GM12891 (cell line): Measurements from ENCODE around the gene SAMHD1.
A peak's percentile ranks its signal among the peaks of the same experiment; 100 is the strongest.
"Not testable (repeated sequence)": the region's sequence is repeated elsewhere in the genome, so short reads cannot be mapped to it uniquely, and the experiment has no call there.

Experiments
- DNase-seq: peaks from one replicate; pipeline ENCODE4 v3.0.0; 2011; ENCODE audit warnings: low spot score; ENCODE audit not compliant: insufficient read length
- FAIRE-seq: peaks from 2 replicates; lab custom pipeline; 2011; peaks lifted over from hg19 to GRCh38; lab: Jason Lieb, UNC
- PAX5 ChIP-seq: IDR thresholded peaks from 2 replicates; pipeline ENCODE4 v1.6.1; 2011; ENCODE audit warnings: low read length, moderate library complexity, mild to moderate bottlenecking; ENCODE audit not compliant: insufficient read depth, severe bottlenecking
- POLR2A ChIP-seq: IDR thresholded peaks from 2 replicates; pipeline ENCODE4 v1.6.1; 2011; ENCODE audit warnings: low read depth, low read length, control low read depth
- POLR2AphosphoS5 ChIP-seq: IDR thresholded peaks from 2 replicates; pipeline ENCODE4 v1.6.1; 2011; ENCODE audit warnings: low read depth, low read length, control low read depth
- POU2F2 ChIP-seq: IDR thresholded peaks from 2 replicates; pipeline ENCODE4 v1.6.1; 2011; ENCODE audit warnings: low read depth, mild to moderate bottlenecking, control low read depth, low read length, moderate library complexity
- SPI1 ChIP-seq: IDR thresholded peaks from 2 replicates; pipeline ENCODE4 v1.6.1; 2011; ENCODE audit warnings: low read depth, low read length, control low read depth
- TAF1 ChIP-seq: IDR thresholded peaks from 2 replicates; pipeline ENCODE4 v1.6.1; 2011; ENCODE audit warnings: low read depth, low read length, control low read depth

SAMHD1 gene

DNA sequence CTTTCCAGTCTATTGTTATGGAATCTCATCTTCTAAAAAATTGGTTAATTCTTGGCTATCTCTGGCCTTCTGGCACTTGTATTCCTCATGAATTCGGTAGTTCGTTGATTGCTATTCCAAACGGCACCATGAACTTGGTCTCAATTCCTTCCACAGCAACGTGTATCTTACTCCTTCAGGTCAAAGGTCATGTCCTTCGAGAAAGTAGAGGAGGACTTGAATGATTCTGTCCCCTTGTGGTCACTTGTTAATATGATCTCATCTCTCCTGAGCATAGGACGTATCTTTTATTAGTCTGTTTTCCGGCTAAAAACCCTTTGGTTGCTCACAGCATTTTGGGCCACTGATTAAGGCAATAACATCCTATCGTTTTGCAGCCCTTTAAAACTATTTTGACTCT is 66.2 kb downstream of the SAMHD1 start:
- FAIRE-seq (no peak), DNase-seq (no peak)
- TF ChIP-seq POLR2A (no peak), SPI1 (no peak), POU2F2 (no peak), POLR2AphosphoS5 (no peak), PAX5 (no peak)

DNA sequence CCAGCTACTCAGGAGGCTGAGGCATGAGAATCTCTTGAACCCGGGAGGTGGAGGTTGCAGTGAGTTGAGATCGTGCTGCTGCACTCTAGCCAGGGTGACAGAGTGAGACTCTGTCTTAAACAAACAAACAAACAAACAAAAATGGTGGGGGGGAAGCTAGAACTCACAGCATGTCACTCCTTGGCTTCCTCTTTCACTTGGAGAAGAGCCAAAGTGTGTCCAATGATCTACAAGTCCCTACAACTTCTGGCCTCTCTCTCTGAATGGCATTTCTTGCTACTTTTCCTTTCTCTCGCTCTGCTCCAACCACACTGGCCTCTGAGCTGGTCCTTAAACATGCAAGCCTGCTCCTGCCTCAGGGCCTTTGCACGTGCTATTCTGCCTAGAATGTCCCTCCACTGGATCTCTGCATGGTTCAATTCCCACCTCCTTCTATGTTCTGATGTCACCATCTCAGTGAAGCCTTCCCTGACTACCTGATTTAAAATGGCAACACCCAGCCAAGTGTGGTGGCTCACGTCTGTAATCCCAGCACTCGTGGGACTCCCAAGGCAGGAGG is 67.5 kb downstream of the SAMHD1 start:
- DNase-seq (no peak), FAIRE-seq (no peak)
- no peak for TF ChIP-seq PAX5
- TF ChIP-seq POLR2A: no peak
- peak; percentile 57; the same call in 1 of the 2 replicates for TF ChIP-seq SPI1
- no peak for TF ChIP-seq TAF1

DNA sequence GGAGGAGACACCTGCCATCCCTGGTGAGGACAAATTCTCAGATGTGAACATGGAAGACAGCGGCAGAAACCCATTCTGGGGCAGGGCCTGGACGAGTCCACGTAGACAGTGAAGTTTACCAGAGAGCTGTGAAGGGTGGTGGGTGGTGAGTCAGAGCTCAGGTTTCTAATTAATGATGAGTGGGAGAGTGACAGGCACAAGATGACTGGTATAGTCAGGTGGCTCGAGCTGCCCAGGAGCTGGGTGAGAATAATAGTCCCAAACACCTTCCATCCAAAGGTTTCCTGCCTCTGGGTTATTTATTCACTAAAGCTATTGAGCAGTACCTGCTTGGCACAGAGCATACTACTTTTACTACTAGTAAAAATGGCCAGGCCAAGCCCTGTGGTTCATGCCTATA is 69.6 kb downstream of the SAMHD1 start:
- no peak for TF ChIP-seq POLR2AphosphoS5
- no peak for TF ChIP-seq POLR2A
- no peak for TF ChIP-seq PAX5
- no peak for TF ChIP-seq POU2F2
- no peak for TF ChIP-seq SPI1
- TF ChIP-seq TAF1: no peak
- FAIRE-seq (peak; percentile 35), DNase-seq (no peak)

- TF ChIP-seq PAX5: no peak
- TF ChIP-seq POU2F2: no peak
- no peak for TF ChIP-seq POLR2AphosphoS5
- no peak for TF ChIP-seq POLR2A
- no peak for TF ChIP-seq SPI1
- TF ChIP-seq TAF1: no peak
- FAIRE-seq (no peak), DNase-seq (no peak)
These were observed 70.2 kb downstream of the SAMHD1 start for GRCh38 chr20:36881331-36881730.

- FAIRE-seq (no peak), DNase-seq (no peak)
- TF ChIP-seq SPI1 (no peak), PAX5 (no peak), TAF1 (no peak), POLR2AphosphoS5 (no peak), POLR2A (no peak), POU2F2 (no peak)
These were observed 70.7 kb downstream of the SAMHD1 start for GRCh38 chr20:36880741-36881250.

- TF ChIP-seq PAX5 (no peak), POU2F2 (no peak), TAF1 (no peak), POLR2AphosphoS5 (no peak), SPI1 (no peak), POLR2A (no peak)
- DNase-seq (no peak), FAIRE-seq (no peak)
These were observed 72.6 kb downstream of the SAMHD1 start for GRCh38 chr20:36878941-36879340.

DNA sequence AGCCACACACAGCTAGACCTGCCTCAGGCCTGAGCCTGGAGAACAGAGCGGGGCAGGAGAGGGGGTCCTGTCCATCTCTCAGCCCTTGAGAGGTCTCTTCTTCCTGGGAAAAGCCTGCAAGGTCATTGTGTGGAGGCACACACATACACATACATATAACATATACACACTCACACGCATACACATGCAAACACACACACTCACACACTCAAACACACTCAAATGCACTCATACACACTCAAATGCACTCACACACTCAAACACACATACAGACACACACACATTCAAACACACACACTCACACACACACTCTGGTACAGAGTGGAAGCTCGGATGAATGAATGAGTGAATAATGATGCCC is 75.1 kb downstream of the SAMHD1 start:
- no peak for TF ChIP-seq POU2F2
- TF ChIP-seq SPI1: no peak
- no peak for TF ChIP-seq TAF1
- TF ChIP-seq POLR2AphosphoS5: no peak
- no peak for TF ChIP-seq POLR2A
- TF ChIP-seq PAX5: no peak
- DNase-seq: no peak
- FAIRE-seq: peak; percentile 9

- DNase-seq (no peak), FAIRE-seq (no peak)
- TF ChIP-seq POLR2A: no peak
These were observed 75.6 kb downstream of the SAMHD1 start, which contains the start of gene TLDC2 for GRCh38 chr20:36875702-36876472. TLDC2 (plus strand) TSS chr20:36876138; CDS start chr20:36876175, 37 bp downstream.

DNA sequence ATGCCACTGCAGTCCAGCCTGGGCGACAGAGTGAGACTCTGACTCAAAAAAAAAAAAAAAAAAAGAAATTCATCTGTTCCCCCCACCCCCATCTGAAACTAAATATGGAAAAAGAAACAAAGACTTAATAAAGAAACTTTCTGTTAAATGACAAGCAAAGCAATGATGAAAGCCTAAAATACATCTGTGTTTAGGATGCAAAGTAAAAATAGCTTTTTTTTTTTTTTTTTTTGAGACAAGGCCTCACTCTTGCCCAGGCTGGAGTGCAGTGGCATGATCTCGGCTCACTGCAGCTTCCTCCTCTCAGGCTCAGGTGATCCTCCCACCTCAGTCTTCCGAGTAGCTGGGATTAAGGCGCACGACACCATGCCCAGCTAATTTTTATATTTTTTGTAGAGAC is 76.4 kb downstream of the SAMHD1 start:
- FAIRE-seq, DNase-seq: not testable (repeated sequence)

DNA sequence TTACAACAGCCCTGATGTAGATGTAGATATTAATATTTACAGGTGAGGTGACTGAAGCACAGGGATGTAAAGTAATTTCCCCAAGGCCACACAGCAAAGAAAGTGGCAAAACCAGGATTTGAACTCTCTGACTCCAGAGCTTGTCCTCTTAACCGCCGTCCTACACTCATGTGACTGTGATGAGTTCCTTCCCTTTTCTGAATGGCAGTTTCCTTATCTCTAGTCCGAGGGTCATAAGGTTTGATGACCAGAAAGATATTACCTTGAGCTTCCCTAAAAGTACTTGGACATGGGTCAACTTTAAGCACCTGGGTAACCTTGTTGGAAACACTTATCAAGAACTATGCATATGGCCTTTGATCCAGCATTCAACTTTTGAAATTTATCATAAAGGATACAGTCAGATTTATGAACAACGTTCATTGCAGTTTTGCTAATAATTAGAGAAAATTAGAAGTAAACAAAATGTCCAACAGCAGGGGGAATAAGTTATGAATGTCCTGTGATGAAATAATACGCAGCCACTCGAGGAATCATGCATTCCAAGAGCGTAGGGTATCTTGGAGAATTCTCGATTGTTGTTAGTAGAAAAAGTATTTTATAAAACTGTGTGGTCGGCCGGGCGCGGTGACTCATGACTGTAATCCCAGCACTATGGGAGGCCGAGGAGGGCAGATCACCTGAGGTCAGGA is 77.9 kb downstream of the SAMHD1 start:
- TF ChIP-seq POLR2AphosphoS5 (no peak), TAF1 (no peak), POLR2A (no peak), POU2F2 (no peak), PAX5 (no peak), SPI1 (no peak)
- FAIRE-seq (no peak), DNase-seq (no peak)
